CD4-positive, alpha-beta T cell (primary cell): ENCODE data around the gene USP19. TPM values are rescaled to one million over a fixed set of nuclear protein-coding genes. Genes with fewer than 3 reads are reported as not detected.

Source experiments
- ATAC-seq: fragments of 200-7000 bp; cut with Tn5 transposase; one replicate; pipeline ENCODE4 v1.10.0; 2022; ENCODE audit warnings: mild to moderate bottlenecking; ENCODE audit not compliant: poor library complexity
- CTCF ChIA-PET: fragments of 350-600 bp; sonication (Branson Sonifier 250); formaldehyde crosslinking; loops from one replicate; lab custom pipeline; 2021; ENCODE audit warnings: antibody characterized with exemption, inconsistent platforms; lab: Charles Lee
- POLR2A ChIA-PET: fragments of 350-600 bp; sonication (Branson Sonifier 250); formaldehyde crosslinking; loops from one replicate; lab custom pipeline; 2021; ENCODE audit warnings: antibody characterized with exemption, inconsistent platforms; lab: Charles Lee
- DNase-seq, 14 experiments: peaks; one replicate each; pipeline ENCODE4 v3.0.0-alpha.2; 2013 to 2020; ENCODE audit warnings: mixed read lengths in 2 of 14
- H3K27ac ChIP-seq, 2 donors: one replicate each; pipeline versions ENCODE4 v1.5.1 to v1.7.0; 2013; ENCODE audit warnings: low read length in 2 of 2, low read depth in 1 of 2, mild to moderate bottlenecking in 1 of 2
- H3K27me3 ChIP-seq, 2 experiments: 1 replicate in 1 of 2; 2 replicates in 1 of 2; pipeline versions ENCODE4 v1.6.1 to v1.7.0; 2013; ENCODE audit warnings: low read length in 2 of 2, control low read depth in 1 of 2, mild to moderate bottlenecking in 1 of 2, moderate library complexity in 1 of 2; ENCODE audit not compliant: insufficient read depth in 2 of 2, control insufficient read depth in 1 of 2
- H3K36me3 ChIP-seq: one replicate; pipeline ENCODE4 v1.6.1; 2013; ENCODE audit warnings: low read length, control low read depth; ENCODE audit not compliant: insufficient read depth
- H3K4me1 ChIP-seq: one replicate; pipeline ENCODE4 v1.6.1; 2013; ENCODE audit warnings: low read length, control low read depth; ENCODE audit not compliant: insufficient read depth
- H3K4me3 ChIP-seq: one replicate; pipeline ENCODE4 v1.5.1; 2013; ENCODE audit warnings: mild to moderate bottlenecking, low read length, moderate library complexity
- H3K9me3 ChIP-seq, 2 experiments: 1 replicate in 1 of 2; 2 replicates in 1 of 2; pipeline versions ENCODE4 v1.6.1 to v1.7.0; 2013; ENCODE audit warnings: low read length in 2 of 2, mild to moderate bottlenecking in 2 of 2, control low read depth in 1 of 2, moderate library complexity in 1 of 2; ENCODE audit not compliant: control insufficient read depth in 1 of 2, insufficient read depth in 1 of 2
- H3K27ac Mint-ChIP-seq: one replicate; pipeline ENCODE4 v1.8.0; 2020; ENCODE audit warnings: mixed read lengths
- H3K27me3 Mint-ChIP-seq: one replicate; pipeline ENCODE4 v1.8.0; 2021; ENCODE audit warnings: mixed read lengths
- H3K36me3 Mint-ChIP-seq: one replicate; pipeline ENCODE4 v1.8.0; 2021; ENCODE audit warnings: low read depth, mixed read lengths
- H3K4me1 Mint-ChIP-seq: one replicate; pipeline ENCODE4 v1.8.0; 2021; ENCODE audit warnings: low read depth, mixed read lengths
- H3K4me3 Mint-ChIP-seq: one replicate; pipeline ENCODE4 v1.8.0; 2020; ENCODE audit warnings: mild to moderate bottlenecking, mixed read lengths
- H3K9me3 Mint-ChIP-seq: one replicate; pipeline ENCODE4 v1.8.0; 2020; ENCODE audit warnings: mixed read lengths
- intact Hi-C, 2 experiments: fragments of 100-400 bp; cut with DNase I in 1 of 2; cut with micrococcal nuclease in 1 of 2; formaldehyde crosslinking; loops; one replicate each; pipeline versions ENCODE4 v1.15.1 to v1.9.0; 2023 to 2025; cut with DNase I, micrococcal nuclease
- total RNA-seq, 174 experiments: library from RNA in 2 of 174; stranded (reverse) in 2 of 174; gene quantifications; one replicate each; pipeline ENCODE4 v1.2.3 and lab custom pipeline; 2021 to 2026
- TF ChIP-seq, protein P1 (sequence below): fragments of 200-600 bp; IDR thresholded peaks from one replicate; pipeline ENCODE4 v1.8.0; 2022; ENCODE audit warnings: antibody characterized with exemption, mild to moderate bottlenecking

The USP19 gene
- total RNA-seq, 2 experiments from 2014 or later = 84.9 to 86.2 TPM

- H3K36me3 Mint-ChIP-seq = peaks cover 36% of the 10 kb centered on the region
- Histone ChIP-seq H3K36me3 (peaks cover 21% of the 10 kb centered on the region), H3K27me3 (no peaks in the 10 kb centered on the region), H3K27ac (no peak overlapping the region), H3K4me3 (no peak overlapping the region), H3K4me1 (peaks cover 14% of the 10 kb centered on the region), H3K9me3 (peaks cover 0 to under 1% of the 10 kb centered on the region in 2 experiments)
- ATAC-seq = no peak
- intact Hi-C loops = loop anchor here in 1 of 2 experiments (10.0 kb wide), 1 partner anchor 246 kb away; the partner anchor contains the start of gene ARIH2
- H3K27ac Mint-ChIP-seq = no peak overlapping the region
- TF ChIP-seq, protein P1, sequence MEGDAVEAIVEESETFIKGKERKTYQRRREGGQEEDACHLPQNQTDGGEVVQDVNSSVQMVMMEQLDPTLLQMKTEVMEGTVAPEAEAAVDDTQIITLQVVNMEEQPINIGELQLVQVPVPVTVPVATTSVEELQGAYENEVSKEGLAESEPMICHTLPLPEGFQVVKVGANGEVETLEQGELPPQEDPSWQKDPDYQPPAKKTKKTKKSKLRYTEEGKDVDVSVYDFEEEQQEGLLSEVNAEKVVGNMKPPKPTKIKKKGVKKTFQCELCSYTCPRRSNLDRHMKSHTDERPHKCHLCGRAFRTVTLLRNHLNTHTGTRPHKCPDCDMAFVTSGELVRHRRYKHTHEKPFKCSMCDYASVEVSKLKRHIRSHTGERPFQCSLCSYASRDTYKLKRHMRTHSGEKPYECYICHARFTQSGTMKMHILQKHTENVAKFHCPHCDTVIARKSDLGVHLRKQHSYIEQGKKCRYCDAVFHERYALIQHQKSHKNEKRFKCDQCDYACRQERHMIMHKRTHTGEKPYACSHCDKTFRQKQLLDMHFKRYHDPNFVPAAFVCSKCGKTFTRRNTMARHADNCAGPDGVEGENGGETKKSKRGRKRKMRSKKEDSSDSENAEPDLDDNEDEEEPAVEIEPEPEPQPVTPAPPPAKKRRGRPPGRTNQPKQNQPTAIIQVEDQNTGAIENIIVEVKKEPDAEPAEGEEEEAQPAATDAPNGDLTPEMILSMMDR = no peak
- H3K27me3 Mint-ChIP-seq = no peaks in the 10 kb centered on the region
- no peaks in the 10 kb centered on the region for H3K9me3 Mint-ChIP-seq
- peaks cover 29% of the 10 kb centered on the region for H3K4me1 Mint-ChIP-seq
- CTCF ChIA-PET = no interaction called here
- no peak overlapping the region for H3K4me3 Mint-ChIP-seq
- POLR2A ChIA-PET = no interaction called here
- DNase-seq = no peak
These were observed 40.6 kb upstream of the USP19 start for GRCh38 chr3:49161197-49161596.

GRCh38 chr3:49158792-49159191, 38.2 kb upstream of the USP19 start:
- Mint-ChIP-seq H3K27ac (no peak overlapping the region), H3K36me3 (peaks cover 16% of the 10 kb centered on the region), H3K4me1 (peaks cover 8% of the 10 kb centered on the region), H3K4me3 (peak overlapping the region; percentile 51), H3K27me3 (no peaks in the 10 kb centered on the region), H3K9me3 (no peaks in the 10 kb centered on the region)
- intact Hi-C loops = loop anchor here (1.0 to 2.0 kb wide), 3 partner anchors 64 to 171 kb away; partner anchors contain the start of gene QRICH1 (in 1 of the 2)
- DNase-seq (no peak), ATAC-seq (no peak)
- ChIA-PET POLR2A (interaction anchor here (1.0 to 2.3 kb wide), 5 partner anchors 65 to 171 kb away, joined by 3 to 10 read pairs (median 5); partner anchors contain the start of genes P4HTM, QRICH1 and WDR6), CTCF (interaction anchor here (1.0 to 2.9 kb wide), 6 partner anchors 10 to 473 kb away, joined by 3 to 10 read pairs (median 6); partner anchors contain the start of genes IMPDH2, KLHDC8B, NCKIPSD and QRICH1)
- no peak overlapping the region for H3K4me3 ChIP-seq
- no peaks in the 10 kb centered on the region for H3K27me3 ChIP-seq
- peaks cover 17% of the 10 kb centered on the region for H3K36me3 ChIP-seq
- no peaks in the 10 kb centered on the region for H3K9me3 ChIP-seq
- H3K27ac ChIP-seq = peak overlapping the region in 1 of 2 donors; percentile 16
- TF ChIP-seq, protein P1 = no peak
- peaks cover 2% of the 10 kb centered on the region for H3K4me1 ChIP-seq

DNA sequence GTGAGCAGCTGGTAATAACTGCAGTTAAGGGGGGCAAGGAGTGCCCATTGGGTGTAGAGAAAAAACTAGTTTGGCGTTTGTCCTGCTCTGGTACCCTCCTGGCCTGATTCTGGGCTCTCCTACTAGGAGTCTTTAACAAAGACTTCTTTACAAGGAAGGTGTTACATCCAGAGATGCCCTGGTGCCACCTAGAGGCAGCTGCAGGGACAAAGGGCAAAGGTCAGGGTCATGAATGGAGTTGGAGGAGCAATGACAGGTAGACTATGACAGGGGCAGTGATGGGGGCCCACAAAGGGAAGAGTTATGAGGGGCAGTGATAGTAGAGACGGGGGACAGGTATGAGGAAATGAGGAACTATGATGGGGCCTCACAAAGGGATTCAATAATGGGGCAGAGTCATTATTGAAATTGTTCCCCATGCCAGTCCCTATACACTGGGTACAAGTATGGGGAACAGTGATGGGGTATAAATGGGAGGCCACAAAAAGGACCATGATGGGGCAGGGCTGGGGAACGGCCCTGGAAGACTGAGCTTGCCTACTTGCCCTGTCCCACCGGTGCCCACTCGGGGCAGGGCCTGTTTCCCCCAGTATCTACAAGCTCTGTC, 37.6 kb upstream of the USP19 start:
- intact Hi-C loops = loop anchor here (1.0 to 2.0 kb wide), 3 partner anchors 63 to 171 kb away; partner anchors contain the start of gene QRICH1 (in 1 of the 2)
- no peaks in the 10 kb centered on the region for H3K9me3 ChIP-seq
- Mint-ChIP-seq H3K27me3 (no peaks in the 10 kb centered on the region), H3K27ac (peak overlapping the region; percentile 3), H3K4me3 (peak overlapping the region; percentile 9), H3K36me3 (peaks cover 12% of the 10 kb centered on the region), H3K4me1 (peaks cover 5% of the 10 kb centered on the region), H3K9me3 (no peaks in the 10 kb centered on the region)
- H3K27ac ChIP-seq = peak overlapping the region in 1 of 2 donors; percentile 16
- no peak overlapping the region for H3K4me3 ChIP-seq
- peak; percentile 48 to 83 (median 66) for DNase-seq
- peaks cover 11% of the 10 kb centered on the region for H3K36me3 ChIP-seq
- H3K27me3 ChIP-seq = no peaks in the 10 kb centered on the region
- peak; percentile 98 for ATAC-seq
- H3K4me1 ChIP-seq = peaks cover under 1% of the 10 kb centered on the region
- ChIA-PET POLR2A (interaction anchor here (1.0 to 2.3 kb wide), 5 partner anchors 65 to 170 kb away, joined by 3 to 10 read pairs (median 5); partner anchors contain the start of genes P4HTM, QRICH1 and WDR6), CTCF (interaction anchor here (0.5 to 2.9 kb wide), 8 partner anchors 10 to 657 kb away, joined by 3 to 10 read pairs (median 4); partner anchors contain the start of genes IMPDH2, KLHDC8B, NCKIPSD and QRICH1)
- TF ChIP-seq, protein P1 = peak; percentile 63
